ENCODE measurements around the gene TRAF3.
A peak's percentile ranks its signal among the peaks of the same experiment; 100 is the strongest.

Gene TRAF3

GRCh38 chr14:102928412-102929240 lies 151.4 kb downstream of the TRAF3 start:
- Histone ChIP-seq H3K79me1 (ENCODE audit: low read length) (no peaks in the 10 kb centered on the region), H3K4me1 (ENCODE audit: control insufficient read depth, low read depth, low read length) (peaks cover 2% of the 10 kb centered on the region), H2BK120ac (ENCODE audit: low read depth, low read length) (no peak overlapping the region), H3K56ac (ENCODE audit: low read length) (peak overlapping the region; percentile 87), H2BK15ac (replicated peaks; ENCODE audit: low read depth) (no peak overlapping the region), H2BK5ac (ENCODE audit: low read length) (no peak overlapping the region), H2AK5ac (ENCODE audit: low read length) (no peak overlapping the region), H3K4me3 (ENCODE audit: low read length) (peak overlapping the region; percentile 72), H3K27ac (ENCODE audit: low read depth, low read length) (no peak overlapping the region), H3K79me2 (ENCODE audit: control insufficient read depth, insufficient read depth, low read length) (no peaks in the 10 kb centered on the region), H3K9ac (ENCODE audit: low read length) (peak overlapping the region; percentile 81), H3K4ac (ENCODE audit: low read depth, low read length) (no peak overlapping the region), H3K27me3 (ENCODE audit: insufficient read depth, low read length, poor library complexity) (peaks cover 11% of the 10 kb centered on the region), H4K8ac (ENCODE audit: low read depth, low read length) (no peak overlapping the region), H3K23ac (ENCODE audit: low read length) (no peak overlapping the region), H3K36me3 (ENCODE audit: control insufficient read depth, insufficient read depth, low read length) (peaks cover 2% of the 10 kb centered on the region), H4K5ac (ENCODE audit: low read length) (no peak overlapping the region), H3K18ac (ENCODE audit: low read length) (no peak overlapping the region), H3K4me2 (ENCODE audit: low read length) (peak overlapping the region; percentile 99)
- no CpG with 5 or more reads among the region's 94 CpGs for WGBS (ENCODE audit: extremely low coverage, insufficient coverage, low lambda C conversion rate)
- peak; percentile 83 for DNase-seq

GRCh38 chr14:102929241-102930137 lies 152.2 kb downstream of the TRAF3 start:
- Histone ChIP-seq H4K8ac (ENCODE audit: low read depth, low read length) (no peak overlapping the region), H2AK5ac (ENCODE audit: low read length) (no peak overlapping the region), H3K18ac (ENCODE audit: low read length) (no peak overlapping the region), H3K9ac (ENCODE audit: low read length) (peak overlapping the region; percentile 3), H3K4me1 (ENCODE audit: control insufficient read depth, low read depth, low read length) (peaks cover 2% of the 10 kb centered on the region), H3K23ac (ENCODE audit: low read length) (no peak overlapping the region), H3K4me2 (ENCODE audit: low read length) (peak overlapping the region; percentile 99), H3K27me3 (ENCODE audit: insufficient read depth, low read length, poor library complexity) (peaks cover 11% of the 10 kb centered on the region), H4K5ac (ENCODE audit: low read length) (no peak overlapping the region), H3K27ac (ENCODE audit: low read depth, low read length) (no peak overlapping the region), H3K36me3 (ENCODE audit: control insufficient read depth, insufficient read depth, low read length) (peaks cover 2% of the 10 kb centered on the region), H3K4ac (ENCODE audit: low read depth, low read length) (no peak overlapping the region), H2BK120ac (ENCODE audit: low read depth, low read length) (no peak overlapping the region), H2BK5ac (ENCODE audit: low read length) (no peak overlapping the region), H3K79me2 (ENCODE audit: control insufficient read depth, insufficient read depth, low read length) (no peaks in the 10 kb centered on the region), H3K4me3 (ENCODE audit: low read length) (no peak overlapping the region), H2BK15ac (replicated peaks; ENCODE audit: low read depth) (no peak overlapping the region), H3K56ac (ENCODE audit: low read length) (peak overlapping the region; percentile 67), H3K79me1 (ENCODE audit: low read length) (no peaks in the 10 kb centered on the region)
- no CpG with 5 or more reads among the region's 94 CpGs for WGBS (ENCODE audit: extremely low coverage, insufficient coverage, low lambda C conversion rate)
- no peak for DNase-seq

GRCh38 chr14:102930138-102930752 lies 153.0 kb downstream of the TRAF3 start:
- no CpG with 5 or more reads among the region's 74 CpGs for WGBS (ENCODE audit: extremely low coverage, insufficient coverage, low lambda C conversion rate)
- Histone ChIP-seq H3K18ac (ENCODE audit: low read length) (no peak overlapping the region), H3K27ac (ENCODE audit: low read depth, low read length) (no peak overlapping the region), H4K8ac (ENCODE audit: low read depth, low read length) (no peak overlapping the region), H3K9ac (ENCODE audit: low read length) (no peak overlapping the region), H3K79me2 (ENCODE audit: control insufficient read depth, insufficient read depth, low read length) (no peaks in the 10 kb centered on the region), H3K27me3 (ENCODE audit: insufficient read depth, low read length, poor library complexity) (peaks cover 11% of the 10 kb centered on the region), H3K4me2 (ENCODE audit: low read length) (no peak overlapping the region), H3K79me1 (ENCODE audit: low read length) (no peaks in the 10 kb centered on the region), H3K4me1 (ENCODE audit: control insufficient read depth, low read depth, low read length) (peaks cover 2% of the 10 kb centered on the region), H3K4me3 (ENCODE audit: low read length) (no peak overlapping the region), H3K56ac (ENCODE audit: low read length) (no peak overlapping the region), H3K4ac (ENCODE audit: low read depth, low read length) (no peak overlapping the region), H3K36me3 (ENCODE audit: control insufficient read depth, insufficient read depth, low read length) (peaks cover 2% of the 10 kb centered on the region), H4K5ac (ENCODE audit: low read length) (no peak overlapping the region), H3K23ac (ENCODE audit: low read length) (no peak overlapping the region), H2BK5ac (ENCODE audit: low read length) (no peak overlapping the region), H2BK15ac (replicated peaks; ENCODE audit: low read depth) (no peak overlapping the region), H2AK5ac (ENCODE audit: low read length) (no peak overlapping the region), H2BK120ac (ENCODE audit: low read depth, low read length) (no peak overlapping the region)
- DNase-seq = peak; percentile 46

- Histone ChIP-seq H4K5ac (ENCODE audit: low read length) (no peak overlapping the region), H3K79me2 (ENCODE audit: control insufficient read depth, insufficient read depth, low read length) (no peaks in the 10 kb centered on the region), H3K79me1 (ENCODE audit: low read length) (no peaks in the 10 kb centered on the region), H2BK120ac (ENCODE audit: low read depth, low read length) (no peak overlapping the region), H3K4me3 (ENCODE audit: low read length) (no peak overlapping the region), H3K4me2 (ENCODE audit: low read length) (no peak overlapping the region), H2AK5ac (ENCODE audit: low read length) (no peak overlapping the region), H2BK5ac (ENCODE audit: low read length) (no peak overlapping the region), H3K9ac (ENCODE audit: low read length) (no peak overlapping the region), H3K4ac (ENCODE audit: low read depth, low read length) (no peak overlapping the region), H3K4me1 (ENCODE audit: control insufficient read depth, low read depth, low read length) (peaks cover 2% of the 10 kb centered on the region), H3K27ac (ENCODE audit: low read depth, low read length) (no peak overlapping the region), H4K8ac (ENCODE audit: low read depth, low read length) (no peak overlapping the region), H3K23ac (ENCODE audit: low read length) (no peak overlapping the region), H3K27me3 (ENCODE audit: insufficient read depth, low read length, poor library complexity) (peaks cover 11% of the 10 kb centered on the region), H3K36me3 (ENCODE audit: control insufficient read depth, insufficient read depth, low read length) (peaks cover 2% of the 10 kb centered on the region), H2BK15ac (replicated peaks; ENCODE audit: low read depth) (no peak overlapping the region), H3K56ac (ENCODE audit: low read length) (no peak overlapping the region), H3K18ac (ENCODE audit: low read length) (no peak overlapping the region)
- WGBS (ENCODE audit: extremely low coverage, insufficient coverage, low lambda C conversion rate) = no CpG with 5 or more reads among the region's 34 CpGs
- no peak for DNase-seq
Measured at GRCh38 chr14:102930753-102931579, 153.7 kb downstream of the TRAF3 start.

DNA sequence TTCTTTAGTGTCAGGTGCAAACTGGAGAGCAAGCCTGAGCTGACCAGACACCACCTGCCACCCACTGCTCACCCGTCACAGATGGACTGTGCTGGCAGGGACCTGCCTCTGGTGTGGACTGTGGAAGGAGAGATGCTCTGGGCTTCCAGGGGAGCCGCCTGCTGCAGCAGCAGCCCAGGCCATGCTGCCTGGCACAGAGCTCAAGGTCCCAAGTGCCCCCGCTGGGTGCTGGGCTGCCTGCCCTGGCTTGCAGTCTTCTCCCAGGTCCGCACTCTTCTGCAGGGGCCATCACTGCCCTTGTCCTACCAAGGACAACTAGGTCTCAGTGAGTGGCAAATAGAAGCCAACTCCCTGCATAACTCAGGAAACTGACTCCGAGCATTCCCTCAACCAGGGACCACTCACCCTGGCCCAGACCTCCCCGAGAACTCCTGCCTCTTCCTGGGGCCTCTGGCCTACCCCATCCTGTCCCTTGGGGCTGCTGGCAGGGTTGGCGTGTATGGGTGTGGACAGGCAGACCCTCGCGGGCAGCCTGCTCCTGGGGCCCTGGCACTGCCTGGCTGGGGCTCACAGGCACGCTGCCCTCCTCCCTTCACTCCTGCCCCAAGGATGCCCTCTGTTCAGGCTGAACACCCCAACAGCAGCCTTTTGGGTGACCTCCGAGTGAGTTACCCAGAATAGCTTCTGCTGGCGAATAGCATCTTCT lies 154.5 kb downstream of the TRAF3 start:
- H2BK5ac ChIP-seq (ENCODE audit: low read length) = no peak overlapping the region
- H4K5ac ChIP-seq (ENCODE audit: low read length) = no peak overlapping the region
- H3K4me1 ChIP-seq (ENCODE audit: control insufficient read depth, low read depth, low read length) = no peaks in the 10 kb centered on the region
- H3K36me3 ChIP-seq (ENCODE audit: control insufficient read depth, insufficient read depth, low read length) = peaks cover 4% of the 10 kb centered on the region
- no peak overlapping the region for H3K18ac ChIP-seq (ENCODE audit: low read length)
- H3K4ac ChIP-seq (ENCODE audit: low read depth, low read length) = no peak overlapping the region
- no peak overlapping the region for H2BK15ac ChIP-seq (replicated peaks; ENCODE audit: low read depth)
- no CpG with 5 or more reads among the region's 12 CpGs for WGBS (ENCODE audit: extremely low coverage, insufficient coverage, low lambda C conversion rate)
- DNase-seq = no peak
- no peak overlapping the region for H4K8ac ChIP-seq (ENCODE audit: low read depth, low read length)
- H3K27ac ChIP-seq (ENCODE audit: low read depth, low read length) = no peak overlapping the region
- no peak overlapping the region for H3K4me3 ChIP-seq (ENCODE audit: low read length)
- H2BK120ac ChIP-seq (ENCODE audit: low read depth, low read length) = no peak overlapping the region
- H2AK5ac ChIP-seq (ENCODE audit: low read length) = no peak overlapping the region
- no peak overlapping the region for H3K23ac ChIP-seq (ENCODE audit: low read length)
- no peak overlapping the region for H3K56ac ChIP-seq (ENCODE audit: low read length)
- H3K79me2 ChIP-seq (ENCODE audit: control insufficient read depth, insufficient read depth, low read length) = no peaks in the 10 kb centered on the region
- H3K27me3 ChIP-seq (ENCODE audit: insufficient read depth, low read length, poor library complexity) = peaks cover 11% of the 10 kb centered on the region
- H3K79me1 ChIP-seq (ENCODE audit: low read length) = no peaks in the 10 kb centered on the region
- no peak overlapping the region for H3K4me2 ChIP-seq (ENCODE audit: low read length)
- no peak overlapping the region for H3K9ac ChIP-seq (ENCODE audit: low read length)
